Erythroblast (primary cell): ENCODE data around the gene SLC51A.

Experiments
- GATA1 ChIP-seq: IDR thresholded peaks from 2 replicates; pipeline ENCODE4 v1.6.1; 2011; ENCODE audit warnings: low read depth, mild to moderate bottlenecking, control low read depth, low read length, moderate library complexity
- POLR2A ChIP-seq: IDR thresholded peaks from 2 replicates; pipeline ENCODE4 v1.6.1; 2011; ENCODE audit warnings: mild to moderate bottlenecking, low read length

DNA sequence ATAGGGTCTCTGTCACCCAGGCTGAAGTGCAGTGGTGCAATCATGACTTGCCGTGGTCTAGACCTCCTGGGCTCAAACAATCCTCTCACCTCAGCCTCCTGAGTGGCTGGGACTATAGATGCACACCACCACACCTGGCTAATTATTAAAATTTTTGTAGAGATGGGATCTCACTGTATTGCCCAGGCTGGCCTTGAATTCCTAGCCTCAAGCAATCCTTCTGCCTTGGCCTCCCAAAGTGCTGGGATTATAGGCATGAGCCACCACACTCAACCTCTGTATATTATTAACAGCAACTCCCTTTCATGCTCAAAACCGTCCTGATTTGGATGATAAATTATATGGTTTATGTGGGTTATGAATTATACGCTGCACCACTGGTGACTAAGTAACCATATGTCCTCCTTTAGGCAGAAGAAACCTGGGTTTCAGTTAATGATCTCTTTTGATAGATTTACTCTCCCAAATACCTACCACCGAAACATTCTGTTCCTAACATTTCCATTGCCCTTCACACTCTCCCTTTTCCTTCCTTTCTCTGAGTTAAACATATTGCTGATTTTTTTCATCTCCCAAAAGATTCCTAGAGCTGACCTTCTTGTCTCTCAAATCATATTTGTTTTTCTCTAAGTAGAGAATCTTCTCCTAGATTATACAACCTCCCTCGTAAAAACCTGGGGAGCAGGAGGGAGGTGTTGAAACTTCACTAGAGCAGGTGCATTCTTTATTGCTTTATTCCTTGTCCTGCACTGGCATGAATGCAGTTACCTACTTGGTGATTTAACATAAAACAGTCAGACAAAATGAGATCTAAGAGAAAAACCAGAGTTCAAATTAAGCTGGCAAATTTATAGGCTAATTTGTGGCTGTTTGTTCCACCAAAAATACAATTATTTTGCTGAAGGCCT is 38.3 kb downstream of the SLC51A start:
- TF ChIP-seq POLR2A (no peak), GATA1 (no peak)
